DOHH2 (cell line): ENCODE measurements around the gene LRRC8D.

Experiments used
- H3F3A ChIP-seq: fragments of 200-600 bp; sonication (generic), shearing (Covaris generic); 2 replicates; pipeline ENCODE4 v1.6.0; 2016; ENCODE audit warnings: antibody characterized with exemption, mild to moderate bottlenecking; ENCODE audit not compliant: control insufficient read depth, insufficient read depth
- H3K27ac ChIP-seq: fragments of 200-600 bp; sonication (generic); 2 replicates; pipeline ENCODE4 v1.5.1; 2014; ENCODE audit warnings: low read depth, mild to moderate bottlenecking, low read length, moderate library complexity
- H3K27me3 ChIP-seq: fragments of 200-600 bp; sonication (generic); 2 replicates; pipeline ENCODE4 v1.6.1; 2014; ENCODE audit warnings: mild to moderate bottlenecking, low read length, mixed read lengths; ENCODE audit not compliant: control insufficient read depth
- H3K36me3 ChIP-seq: fragments of 200-600 bp; sonication (generic); 2 replicates; pipeline ENCODE4 v1.6.1; 2014; ENCODE audit warnings: mild to moderate bottlenecking, low read length, moderate library complexity, mixed read lengths; ENCODE audit not compliant: control insufficient read depth
- H3K4me1 ChIP-seq: fragments of 200-600 bp; sonication (generic); 2 replicates; pipeline ENCODE4 v1.6.1; 2014; ENCODE audit warnings: mild to moderate bottlenecking, low read length, mixed read lengths; ENCODE audit not compliant: control insufficient read depth
- H3K4me2 ChIP-seq: fragments of 200-600 bp; sonication (generic); 2 replicates; pipeline ENCODE4 v1.6.0; 2014; ENCODE audit warnings: mild to moderate bottlenecking, low read length, moderate library complexity
- H3K4me3 ChIP-seq: fragments of 200-600 bp; sonication (generic); 2 replicates; pipeline ENCODE4 v1.5.1; 2014; ENCODE audit warnings: mild to moderate bottlenecking, low read length, mixed read lengths
- H3K79me2 ChIP-seq: fragments of 200-600 bp; sonication (generic); 2 replicates; pipeline ENCODE4 v1.6.1; 2014; ENCODE audit warnings: mild to moderate bottlenecking, low read length, mixed read lengths; ENCODE audit not compliant: control insufficient read depth
- H3K9me2 ChIP-seq: fragments of 200-600 bp; sonication (generic); replicated peaks from 2 replicates; pipeline ENCODE4 v1.6.1; 2014; ENCODE audit warnings: mild to moderate bottlenecking, low read length, mixed read lengths; ENCODE audit not compliant: control insufficient read depth
- H3K9me3 ChIP-seq: fragments of 200-600 bp; sonication (generic); 2 replicates; pipeline ENCODE4 v1.6.1; 2014; ENCODE audit warnings: antibody characterized with exemption, low read length, mixed read lengths; ENCODE audit not compliant: control insufficient read depth, insufficient read depth
- H4K20me1 ChIP-seq: fragments of 200-600 bp; sonication (generic); 2 replicates; pipeline ENCODE4 v1.6.0; 2014; ENCODE audit warnings: low read depth, mild to moderate bottlenecking, antibody characterized with exemption, low read length, moderate library complexity; ENCODE audit not compliant: control insufficient read depth, insufficient read depth
- EZH2phosphoT487 ChIP-seq: fragments of 200-600 bp; sonication (generic); IDR thresholded peaks from 2 replicates; pipeline ENCODE4 v1.6.1; 2017; ENCODE audit warnings: borderline replicate concordance, mild to moderate bottlenecking, antibody characterized with exemption, low read length, moderate library complexity, mixed read lengths
- TF ChIP-seq, protein P1 (sequence below): fragments of 200-600 bp; sonication (generic); IDR thresholded peaks from one replicate; pipeline ENCODE4 v1.5.1; 2014; ENCODE audit warnings: antibody characterized with exemption, mild to moderate bottlenecking, low read depth, low read length; ENCODE audit not compliant: poor library complexity, severe bottlenecking

The LRRC8D gene

DNA sequence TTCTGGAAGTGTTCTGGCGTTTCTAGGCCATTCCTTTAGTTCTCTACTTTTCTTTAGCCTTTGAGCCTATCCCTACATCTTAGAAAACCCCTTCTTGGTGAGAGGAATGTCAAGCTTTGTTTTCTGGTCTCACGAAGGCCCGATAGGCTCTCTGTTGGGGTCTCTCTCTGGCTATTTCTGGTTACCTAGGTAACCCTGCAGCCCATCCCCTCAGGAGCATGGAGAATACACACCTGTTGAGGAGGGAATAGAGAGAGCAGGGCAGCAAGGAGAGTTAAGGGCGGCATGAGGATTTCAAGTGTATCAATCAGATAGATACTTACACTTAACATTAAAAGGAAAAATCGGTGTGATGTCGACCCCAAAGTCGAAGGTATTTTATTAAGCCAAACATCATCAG, 45.7 kb downstream of the LRRC8D start:
- no peaks in the 10 kb centered on the region for H4K20me1 ChIP-seq
- H3K27me3 ChIP-seq, result no peaks in the 10 kb centered on the region
- peaks cover 13% of the 10 kb centered on the region for H3F3A ChIP-seq
- TF ChIP-seq EZH2phosphoT487, result no peak
- TF ChIP-seq, protein P1, sequence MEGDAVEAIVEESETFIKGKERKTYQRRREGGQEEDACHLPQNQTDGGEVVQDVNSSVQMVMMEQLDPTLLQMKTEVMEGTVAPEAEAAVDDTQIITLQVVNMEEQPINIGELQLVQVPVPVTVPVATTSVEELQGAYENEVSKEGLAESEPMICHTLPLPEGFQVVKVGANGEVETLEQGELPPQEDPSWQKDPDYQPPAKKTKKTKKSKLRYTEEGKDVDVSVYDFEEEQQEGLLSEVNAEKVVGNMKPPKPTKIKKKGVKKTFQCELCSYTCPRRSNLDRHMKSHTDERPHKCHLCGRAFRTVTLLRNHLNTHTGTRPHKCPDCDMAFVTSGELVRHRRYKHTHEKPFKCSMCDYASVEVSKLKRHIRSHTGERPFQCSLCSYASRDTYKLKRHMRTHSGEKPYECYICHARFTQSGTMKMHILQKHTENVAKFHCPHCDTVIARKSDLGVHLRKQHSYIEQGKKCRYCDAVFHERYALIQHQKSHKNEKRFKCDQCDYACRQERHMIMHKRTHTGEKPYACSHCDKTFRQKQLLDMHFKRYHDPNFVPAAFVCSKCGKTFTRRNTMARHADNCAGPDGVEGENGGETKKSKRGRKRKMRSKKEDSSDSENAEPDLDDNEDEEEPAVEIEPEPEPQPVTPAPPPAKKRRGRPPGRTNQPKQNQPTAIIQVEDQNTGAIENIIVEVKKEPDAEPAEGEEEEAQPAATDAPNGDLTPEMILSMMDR, result no peak
- no peaks in the 10 kb centered on the region for H3K9me3 ChIP-seq
- no peaks in the 10 kb centered on the region for H3K9me2 ChIP-seq
- peaks cover 41% of the 10 kb centered on the region for H3K36me3 ChIP-seq
- H3K4me3 ChIP-seq, result no peak overlapping the region
- no peak overlapping the region for H3K27ac ChIP-seq
- H3K79me2 ChIP-seq, result peaks cover 28% of the 10 kb centered on the region
- H3K4me2 ChIP-seq, result no peak overlapping the region
- H3K4me1 ChIP-seq, result peaks cover 35% of the 10 kb centered on the region

DNA sequence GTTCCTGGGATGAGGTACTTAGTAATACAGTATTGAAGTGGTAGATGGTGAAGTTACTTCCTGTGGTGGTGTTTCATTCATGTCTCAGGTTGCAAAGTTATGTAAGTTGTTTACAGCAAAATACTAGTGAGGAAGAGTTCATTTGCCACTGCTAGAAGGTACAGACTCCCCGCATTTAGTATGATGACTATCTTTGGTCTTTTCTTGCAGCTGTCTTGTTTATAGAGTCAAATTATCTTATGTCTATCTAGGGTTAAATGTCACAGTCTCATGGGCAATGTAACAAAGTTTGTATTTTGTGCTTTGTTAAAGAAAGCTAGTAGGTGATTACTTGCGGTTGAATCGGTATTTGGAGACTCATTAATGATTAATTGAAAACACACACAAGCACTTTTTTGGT, 50.2 kb downstream of the LRRC8D start:
- peaks cover 26% of the 10 kb centered on the region for H3K36me3 ChIP-seq
- no peak overlapping the region for H3K4me2 ChIP-seq
- H3K79me2 ChIP-seq, result peaks cover 11% of the 10 kb centered on the region
- no peaks in the 10 kb centered on the region for H3F3A ChIP-seq
- H3K9me2 ChIP-seq, result no peaks in the 10 kb centered on the region
- H4K20me1 ChIP-seq, result no peaks in the 10 kb centered on the region
- no peaks in the 10 kb centered on the region for H3K27me3 ChIP-seq
- no peak overlapping the region for H3K27ac ChIP-seq
- no peak overlapping the region for H3K4me3 ChIP-seq
- TF ChIP-seq EZH2phosphoT487, result no peak
- TF ChIP-seq, protein P1, result no peak
- H3K4me1 ChIP-seq, result no peaks in the 10 kb centered on the region
- H3K9me3 ChIP-seq, result no peaks in the 10 kb centered on the region

DNA sequence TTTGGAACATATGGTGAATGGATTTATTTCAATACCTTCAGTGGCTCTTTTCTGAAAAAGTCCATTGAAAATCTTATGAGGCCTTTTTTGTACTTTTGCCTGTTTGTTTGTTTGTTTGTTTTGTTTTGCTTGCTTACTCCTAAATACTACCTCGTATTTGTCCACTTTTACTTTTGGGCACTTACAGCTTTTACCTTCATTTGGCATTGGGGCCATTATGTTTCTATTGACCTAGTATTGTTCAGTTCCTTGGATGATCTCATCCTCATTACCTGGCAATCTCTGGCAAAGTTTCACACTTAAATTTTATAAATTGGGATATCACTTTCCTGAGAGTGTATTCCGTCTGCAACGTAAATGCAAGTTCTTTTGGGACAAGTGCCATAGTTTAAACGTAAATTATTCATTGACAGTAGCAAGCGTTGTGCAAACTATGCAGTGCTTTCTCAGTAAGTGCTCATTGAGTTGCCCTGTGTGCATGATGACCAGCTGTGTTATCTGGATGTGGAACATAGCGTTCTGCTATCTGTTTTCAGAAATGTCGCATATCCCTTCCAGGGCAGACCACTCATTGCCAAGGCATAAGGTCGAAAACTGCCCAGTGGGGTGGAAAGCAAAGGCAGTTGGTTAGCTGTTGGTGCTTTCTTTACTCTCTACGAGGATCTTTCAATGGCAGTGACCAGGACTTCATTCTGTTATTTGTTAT, 51.1 kb downstream of the LRRC8D start:
- H3K4me3 ChIP-seq, result no peak overlapping the region
- H3K9me2 ChIP-seq, result no peaks in the 10 kb centered on the region
- no peaks in the 10 kb centered on the region for H3F3A ChIP-seq
- no peaks in the 10 kb centered on the region for H4K20me1 ChIP-seq
- H3K27me3 ChIP-seq, result no peaks in the 10 kb centered on the region
- peaks cover 4% of the 10 kb centered on the region for H3K79me2 ChIP-seq
- H3K36me3 ChIP-seq, result peaks cover 27% of the 10 kb centered on the region
- H3K4me2 ChIP-seq, result no peak overlapping the region
- TF ChIP-seq, protein P1, result no peak
- no peak for TF ChIP-seq EZH2phosphoT487
- no peaks in the 10 kb centered on the region for H3K4me1 ChIP-seq
- no peak overlapping the region for H3K27ac ChIP-seq
- H3K9me3 ChIP-seq, result no peaks in the 10 kb centered on the region
